Suppressor macrophage treated with lipopolysaccharide for 4 hours (primary cell): ENCODE measurements around the gene FER1L5.
"Not testable (repeated sequence)": the region's sequence is repeated elsewhere in the genome, so short reads cannot be mapped to it uniquely, and the experiment has no call there.

Experiments
- DNase-seq: peaks from one replicate; pipeline ENCODE4 v3.0.0-alpha.2; 2020

Gene FER1L5

GRCh38 chr2:96637385-96638143, 5.0 kb upstream of the FER1L5 start:
- DNase-seq: peak; percentile 95

DNA sequence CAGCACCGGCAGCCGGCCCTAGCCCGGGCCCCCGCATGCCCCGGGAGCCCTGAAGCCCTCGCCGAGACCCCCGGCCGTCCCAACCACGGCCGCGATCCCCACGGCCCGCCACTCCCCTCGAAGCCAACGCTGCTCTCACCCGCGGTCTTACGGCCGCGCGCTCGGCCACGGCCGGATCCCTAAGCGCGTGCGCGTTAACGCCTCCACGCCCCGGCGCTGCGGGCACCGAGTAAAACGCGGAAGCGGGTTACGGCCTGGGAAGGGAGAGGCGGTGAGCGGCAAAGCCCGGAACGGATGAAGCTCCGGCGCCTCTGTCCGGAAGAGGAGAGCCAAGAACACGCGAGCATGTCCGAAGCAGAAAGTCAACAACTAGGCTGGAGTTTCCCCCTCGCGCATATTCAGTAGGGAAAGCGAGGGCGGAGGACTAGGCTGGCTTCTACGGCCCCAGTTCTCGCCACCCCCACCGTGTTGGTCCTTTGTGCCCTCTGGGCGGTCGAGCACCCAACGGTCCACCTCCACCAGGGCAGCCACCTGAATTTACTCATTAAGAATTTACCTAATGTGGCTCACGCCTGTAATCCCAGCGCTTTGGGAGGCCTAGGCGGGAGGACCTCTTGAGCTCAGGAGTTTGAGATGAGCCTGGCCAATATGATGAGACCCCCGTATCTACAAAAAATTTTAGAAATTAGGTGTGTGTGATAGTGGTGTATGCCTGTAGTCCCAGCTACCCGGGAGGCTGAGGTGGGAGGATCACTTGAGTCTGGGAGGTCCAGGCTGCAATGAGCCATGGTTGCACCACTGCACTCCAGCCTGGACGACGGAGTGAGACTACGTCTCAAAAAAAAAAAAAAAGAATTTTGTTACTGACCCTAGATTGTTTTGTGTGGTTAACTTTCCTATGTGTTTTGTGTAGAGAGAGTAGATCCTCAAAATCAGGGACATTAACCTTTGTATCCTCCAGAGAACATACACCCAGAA, 4.1 kb upstream of the FER1L5 start, which contains the start of gene KANSL3:
Gene KANSL3, minus strand, starts transcription at position 169 of the 978 bp plus-strand sequence. CDS start 1,177 bp downstream, outside the sequence.
- peak; percentile 98 for DNase-seq

DNA sequence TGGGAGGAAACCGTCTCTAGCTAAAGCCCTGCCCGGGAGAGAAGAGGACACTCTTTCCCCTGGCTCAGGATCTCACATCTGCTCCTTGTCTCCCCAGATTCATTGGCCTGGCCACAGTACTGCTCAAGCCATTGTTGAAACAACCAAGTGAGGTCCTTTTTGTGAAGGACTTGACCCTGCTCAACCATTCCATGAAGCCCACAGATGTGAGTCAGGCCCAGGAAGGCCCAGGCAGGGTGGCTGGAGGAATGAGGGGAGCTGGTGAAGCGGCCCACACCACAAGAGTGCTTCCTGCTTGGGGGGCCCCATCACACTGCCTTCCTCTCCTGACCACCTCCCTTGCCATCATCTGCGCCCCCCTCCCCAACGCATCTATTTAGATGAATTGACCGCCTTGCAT, 5.1 kb downstream of the FER1L5 start:
- no peak for DNase-seq

- no peak for DNase-seq
Measured at GRCh38 chr2:96648306-96648930, 5.9 kb downstream of the FER1L5 start.

DNA sequence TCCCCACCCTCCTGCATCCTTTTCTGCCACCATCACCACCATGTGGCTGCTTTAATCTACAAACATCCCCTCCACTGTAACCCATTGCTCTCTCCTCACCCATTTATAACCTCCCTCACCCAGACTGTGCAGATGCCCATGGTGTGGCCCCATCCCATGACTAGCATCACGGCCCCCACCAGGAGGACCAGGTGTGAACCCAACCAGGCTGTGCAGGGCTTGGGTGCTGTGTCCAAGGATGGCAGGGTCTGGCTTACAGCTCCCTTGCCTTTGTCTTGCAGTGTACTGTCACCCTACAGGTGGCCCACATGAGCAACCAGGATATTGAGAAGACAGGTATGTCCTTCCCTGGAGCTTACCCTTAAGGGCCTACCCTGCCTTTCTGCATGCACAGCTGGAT, 6.8 kb downstream of the FER1L5 start:
- DNase-seq: no peak

DNA sequence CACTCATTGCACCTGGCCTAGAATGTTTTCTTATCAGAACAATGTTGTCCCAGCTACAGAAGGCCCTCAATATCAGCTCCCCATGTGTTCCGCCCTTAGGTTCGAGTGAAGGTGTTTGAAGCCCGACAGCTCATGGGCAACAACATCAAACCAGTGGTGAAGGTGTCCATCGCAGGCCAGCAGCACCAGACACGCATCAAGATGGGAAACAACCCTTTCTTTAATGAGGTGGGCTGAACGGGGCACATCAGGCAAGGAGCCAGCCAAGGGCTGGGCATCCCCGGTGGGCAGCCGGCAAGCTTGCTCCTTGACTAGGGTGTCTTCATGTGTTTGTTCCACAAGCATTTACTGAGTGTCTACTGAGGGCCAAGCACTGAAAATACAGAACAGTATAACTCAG, 9.2 kb downstream of the FER1L5 start:
- no peak for DNase-seq

GRCh38 chr2:96654791-96655190, 12.2 kb downstream of the FER1L5 start:
- peak; percentile 23 for DNase-seq

DNA sequence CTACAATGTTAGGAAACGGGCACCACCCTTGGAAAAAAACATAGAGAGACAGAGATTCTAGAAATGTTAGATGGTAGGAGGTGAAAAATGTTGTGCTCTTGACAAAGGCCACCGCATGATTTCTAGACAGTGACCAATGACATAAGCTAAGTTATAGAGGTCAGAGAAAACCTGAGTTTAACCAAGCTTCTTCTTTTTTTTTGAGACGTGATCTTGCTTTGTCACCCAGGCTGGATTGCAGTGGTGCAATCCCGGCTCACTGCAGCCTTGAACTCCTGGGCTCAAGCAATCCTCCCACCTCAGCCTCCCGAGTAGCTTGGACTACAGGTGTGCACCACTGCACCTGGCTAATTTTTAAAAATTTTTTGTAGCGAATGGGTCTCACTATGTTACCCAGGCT, 13.0 kb downstream of the FER1L5 start:
- peak; percentile 67 for DNase-seq

DNA sequence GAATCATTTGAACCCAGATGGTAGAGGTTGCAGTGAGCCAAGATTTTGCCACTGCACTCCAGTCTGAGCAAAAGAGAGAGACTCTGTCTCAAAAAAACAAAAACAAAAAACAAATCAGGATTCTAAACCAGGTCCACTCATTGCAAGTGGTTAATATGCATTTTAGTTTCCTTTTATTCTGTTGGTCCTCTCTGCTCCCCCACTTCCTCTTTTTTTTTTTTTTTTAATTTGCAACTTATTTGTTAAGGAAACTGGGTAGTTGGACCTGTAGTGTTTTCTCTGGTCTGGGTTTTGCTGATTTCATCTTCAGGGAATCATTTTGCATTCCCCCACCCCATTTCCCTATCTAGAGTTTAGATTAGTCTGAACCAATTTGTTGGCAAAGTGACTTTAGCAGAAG, 14.0 kb downstream of the FER1L5 start:
- peak; percentile 50 for DNase-seq

DNA sequence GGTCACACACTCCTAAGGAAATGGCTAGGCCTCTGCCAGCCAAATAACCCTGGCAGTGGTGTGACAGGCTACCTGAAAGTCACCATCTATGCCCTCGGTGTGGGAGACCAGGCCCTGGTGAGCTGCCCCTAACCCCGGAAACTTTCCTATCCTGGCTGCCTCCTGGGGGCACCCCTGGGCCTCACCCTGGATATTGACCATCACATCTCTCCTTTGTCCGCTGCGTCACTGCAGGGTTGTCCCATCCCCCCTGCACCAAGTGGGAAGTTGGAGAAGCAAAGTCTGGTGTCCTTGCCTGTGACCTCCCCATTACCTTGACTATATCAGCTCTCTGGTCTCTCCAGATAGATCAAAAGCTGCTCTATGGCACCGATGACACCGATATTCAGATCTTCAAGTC, 18.8 kb downstream of the FER1L5 start:
- DNase-seq: no peak

GRCh38 chr2:96662360-96662759, 19.8 kb downstream of the FER1L5 start:
- no peak for DNase-seq

DNA sequence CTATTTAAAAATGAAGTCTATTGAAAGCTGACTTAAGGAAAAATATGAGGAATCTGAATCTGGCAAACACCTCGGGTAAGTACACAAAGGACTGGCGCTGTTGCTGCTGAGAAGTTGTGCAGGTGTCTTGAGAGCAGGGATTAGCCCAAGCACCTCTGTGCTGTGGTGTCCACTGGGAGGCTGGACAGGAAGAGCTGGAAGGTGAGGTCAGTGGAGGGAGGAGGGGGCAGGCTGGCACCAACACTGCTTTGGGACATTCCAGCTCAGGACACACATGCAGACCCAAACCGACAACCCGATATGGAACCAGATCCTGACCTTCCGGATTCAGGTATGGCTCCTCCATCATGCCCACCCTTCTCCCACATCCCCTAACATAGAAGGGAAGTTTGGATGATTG, 20.6 kb downstream of the FER1L5 start:
- DNase-seq: no peak

GRCh38 chr2:96663829-96664228, 21.3 kb downstream of the FER1L5 start:
- no peak for DNase-seq

- peak; percentile 40 for DNase-seq
Measured at GRCh38 chr2:96664366-96664925, 21.9 kb downstream of the FER1L5 start.

GRCh38 chr2:96665083-96665569, 22.6 kb downstream of the FER1L5 start:
- peak; percentile 93 for DNase-seq

GRCh38 chr2:96665717-96666116, 23.2 kb downstream of the FER1L5 start:
- DNase-seq: not testable (repeated sequence)

- no peak for DNase-seq
Measured at GRCh38 chr2:96668771-96669170, 26.2 kb downstream of the FER1L5 start.

DNA sequence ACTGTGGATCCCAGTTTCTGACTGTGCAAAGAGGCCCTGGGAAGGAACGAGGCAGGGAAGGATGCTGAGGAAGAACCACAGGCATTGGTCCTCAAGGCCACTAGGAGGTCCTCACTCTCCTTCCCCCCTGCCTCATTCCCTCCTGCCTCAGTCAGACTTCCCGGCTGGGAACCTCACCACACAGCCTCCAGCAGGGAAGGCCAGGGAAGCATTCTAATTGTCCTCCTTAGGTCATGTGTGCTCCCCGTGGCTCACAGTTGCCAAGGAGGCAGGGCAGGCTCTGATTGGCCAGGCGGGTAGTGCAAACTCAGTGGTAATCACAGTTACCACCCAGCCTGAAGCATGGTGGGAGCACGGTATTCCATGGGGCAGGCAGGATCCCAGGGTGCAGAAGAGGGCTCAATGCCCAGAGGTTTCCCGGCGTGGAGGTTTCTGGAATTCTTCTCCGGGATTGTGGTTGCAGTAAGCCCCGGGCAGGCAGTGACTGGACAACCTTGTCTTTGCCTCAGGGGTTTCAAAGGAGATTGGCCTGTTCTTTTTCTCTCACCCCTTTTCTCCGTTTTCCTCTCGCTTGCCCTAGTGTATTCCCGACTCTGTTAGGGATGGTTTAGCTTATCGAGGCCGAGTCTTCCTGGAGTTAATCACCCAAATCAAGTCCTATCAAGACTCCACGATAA, 27.1 kb downstream of the FER1L5 start:
- no peak for DNase-seq

- DNase-seq: no peak
Measured at GRCh38 chr2:96679848-96680247, 37.3 kb downstream of the FER1L5 start.

- no peak for DNase-seq
Measured at GRCh38 chr2:96680561-96681141, 38.1 kb downstream of the FER1L5 start.

DNA sequence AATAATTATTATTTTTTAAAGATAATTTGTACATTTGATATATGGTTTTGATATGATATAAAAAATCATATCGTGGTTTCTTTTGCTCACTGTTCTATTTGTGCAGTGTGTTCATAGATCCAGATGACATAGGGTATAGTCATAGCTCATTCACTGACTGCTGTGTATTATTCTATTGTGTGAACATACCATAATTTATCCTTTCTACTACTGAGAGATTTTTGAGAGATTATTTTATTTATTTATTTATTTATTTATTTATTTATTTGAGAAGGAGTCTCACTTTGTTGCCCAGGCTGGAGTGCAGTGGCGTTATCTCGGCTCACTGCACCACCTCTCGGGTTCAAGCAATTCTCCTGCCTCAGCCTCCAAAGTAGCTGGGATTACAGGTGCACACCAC, 39.0 kb downstream of the FER1L5 start:
- DNase-seq: no peak

DNA sequence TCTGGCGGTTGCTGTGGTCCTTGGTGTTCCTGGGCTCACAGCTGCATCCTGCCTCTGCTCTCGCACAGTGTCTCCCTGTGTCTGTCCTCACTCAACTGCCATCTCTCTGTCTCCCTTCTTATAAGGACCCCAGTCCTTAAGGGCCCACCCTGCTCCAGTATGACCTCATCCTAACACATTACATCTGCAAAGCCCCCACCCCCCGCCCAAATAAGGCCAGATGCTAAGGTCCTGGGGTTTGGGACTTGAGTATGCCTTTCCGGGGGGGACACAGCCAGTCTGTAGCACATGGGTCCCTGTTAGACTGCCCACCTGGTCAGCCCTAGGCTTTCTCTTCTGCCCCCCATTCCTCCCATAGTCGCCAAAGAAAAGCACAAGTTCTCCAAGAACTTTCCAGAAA, 40.7 kb downstream of the FER1L5 start:
- DNase-seq: no peak
